OCI-LY7 (cell line): Measurements from ENCODE around the gene TMEM217. TPM values are rescaled to one million over a fixed set of nuclear protein-coding genes. Genes with fewer than 3 reads are reported as not detected.

Source experiments
- BruUV-seq: library from RNA; stranded (reverse); fragments of 400-500 nt; replicated peaks from 2 replicates; lab custom pipeline; 2021; lab: Mats Ljungman, UMichigan
- CTCF ChIA-PET: fragments of 300-600 bp; sonication (Branson Sonifier 250); formaldehyde crosslinking; loops from one replicate; lab custom pipeline; 2022; ENCODE audit warnings: antibody characterized with exemption; ENCODE audit not compliant: unreplicated experiment; lab: Charles Lee
- POLR2A ChIA-PET: fragments of 300-600 bp; sonication (Branson Sonifier 250); formaldehyde crosslinking; loops from one replicate; lab custom pipeline; 2022; ENCODE audit warnings: antibody characterized with exemption; lab: Charles Lee
- DNase-seq: peaks from one replicate; pipeline ENCODE4 v3.0.0-alpha.2; 2015; ENCODE audit warnings: low spot score
- H2AFZ ChIP-seq: fragments of 200-600 bp; sonication (generic), shearing (Covaris generic); 2 replicates; pipeline ENCODE4 v1.6.1; 2014; ENCODE audit warnings: mild to moderate bottlenecking, antibody characterized with exemption, low read length, moderate library complexity
- H3K27ac ChIP-seq: fragments of 200-600 bp; sonication (generic); 2 replicates; pipeline ENCODE4 v1.5.1; 2014; ENCODE audit warnings: mixed run types, low read depth, mild to moderate bottlenecking, moderate library complexity, low read length, inconsistent platforms; ENCODE audit not compliant: poor library complexity, severe bottlenecking
- H3K36me3 ChIP-seq: fragments of 200-600 bp; sonication (generic); 2 replicates; pipeline ENCODE4 v1.6.1; 2014; ENCODE audit warnings: mild to moderate bottlenecking, antibody characterized with exemption, low read length, moderate library complexity, mixed read lengths; ENCODE audit not compliant: insufficient read depth
- H3K4me1 ChIP-seq: fragments of 200-600 bp; sonication (generic); 2 replicates; pipeline ENCODE4 v1.5.1; 2014; ENCODE audit warnings: mild to moderate bottlenecking, low read length; ENCODE audit not compliant: insufficient read depth, poor library complexity, severe bottlenecking
- H3K4me2 ChIP-seq: fragments of 200-600 bp; sonication (generic); 2 replicates; pipeline ENCODE4 v1.6.1; 2014; ENCODE audit warnings: mild to moderate bottlenecking, low read length
- H3K4me3 ChIP-seq: fragments of 200-600 bp; sonication (generic); 2 replicates; pipeline ENCODE4 v1.5.1; 2014; ENCODE audit warnings: mild to moderate bottlenecking, low read depth, low read length; ENCODE audit not compliant: poor library complexity, severe bottlenecking
- H3K79me2 ChIP-seq: fragments of 200-600 bp; sonication (generic); 2 replicates; pipeline ENCODE4 v1.6.1; 2016; ENCODE audit warnings: low read depth, mild to moderate bottlenecking, low read length, moderate library complexity, mixed read lengths; ENCODE audit not compliant: insufficient read depth
- H3K9me2 ChIP-seq: fragments of 200-600 bp; sonication (generic); 2 replicates; pipeline ENCODE4 v1.6.1; 2016; ENCODE audit warnings: mild to moderate bottlenecking, low read length, mixed read lengths; ENCODE audit not compliant: insufficient read depth
- H3K9me3 ChIP-seq: fragments of 200-600 bp; sonication (generic); 2 replicates; pipeline ENCODE4 v1.6.1; 2014; ENCODE audit warnings: mild to moderate bottlenecking, mixed run types, low read length, mixed read lengths
- H4K20me1 ChIP-seq: fragments of 200-600 bp; sonication (generic); 2 replicates; pipeline ENCODE4 v1.6.1; 2014; ENCODE audit warnings: mild to moderate bottlenecking, antibody characterized with exemption, low read length, moderate library complexity, mixed read lengths; ENCODE audit not compliant: insufficient read depth
- CTCF ChIP-seq: fragments of 200-600 bp; sonication (generic); conservative IDR thresholded peaks from 2 replicates; pipeline ENCODE4 v1.5.1; 2014; ENCODE audit warnings: mild to moderate bottlenecking, antibody characterized with exemption, low read length, moderate library complexity, mixed read lengths
- EZH2phosphoT487 ChIP-seq: fragments of 200-600 bp; sonication (generic); IDR thresholded peaks from 2 replicates; pipeline ENCODE4 v1.6.1; 2018; ENCODE audit warnings: low read depth, borderline replicate concordance, mild to moderate bottlenecking, mixed run types, antibody characterized with exemption, low read length, moderate library complexity, mixed read lengths
- intact Hi-C: fragments of 100-400 bp; cut with micrococcal nuclease; formaldehyde crosslinking; loops from one replicate; pipeline ENCODE4 v1.10.0; 2022; ENCODE audit not compliant: unreplicated experiment
- total RNA-seq, 2 experiments: library from RNA; depleted of rRNA in 1 of 2; stranded (reverse); fragments of >200 nt in 1 of 2; shearing (Covaris generic) in 1 of 2; gene quantifications; 2 replicates each; pipeline ENCODE4 v1.2.3, GENCODE V29; 2014 to 2022

TMEM217 gene
- total RNA-seq, 2 experiments from 2014 or later = 0.34 TPM; not detected in 1

GRCh38 chr6:37288247-37288646 is 30.3 kb upstream of the TMEM217 start:
- no peaks in the 10 kb centered on the region for H3K9me3 ChIP-seq
- no TSS peak for BruUV-seq
- H3K36me3 ChIP-seq = peaks cover 45% of the 10 kb centered on the region
- no peaks in the 10 kb centered on the region for H3K9me2 ChIP-seq
- no peak for TF ChIP-seq CTCF
- TF ChIP-seq EZH2phosphoT487 = no peak
- no peak for DNase-seq
- H2AFZ ChIP-seq = no peak overlapping the region
- no peaks in the 10 kb centered on the region for H3K4me1 ChIP-seq
- H4K20me1 ChIP-seq = no peaks in the 10 kb centered on the region
- intact Hi-C loops = no loop called here
- no peak overlapping the region for H3K27ac ChIP-seq
- POLR2A ChIA-PET = no interaction called here
- CTCF ChIA-PET = no interaction called here
- H3K4me3 ChIP-seq = no peak overlapping the region
- no peak overlapping the region for H3K4me2 ChIP-seq
- no peaks in the 10 kb centered on the region for H3K79me2 ChIP-seq

GRCh38 chr6:37287519-37288157 is 29.7 kb upstream of the TMEM217 start:
- intact Hi-C loops = no loop called here
- Histone ChIP-seq H3K9me2 (no peaks in the 10 kb centered on the region), H3K36me3 (peaks cover 50% of the 10 kb centered on the region), H3K4me1 (no peaks in the 10 kb centered on the region), H2AFZ (no peak overlapping the region), H3K4me2 (no peak overlapping the region), H4K20me1 (no peaks in the 10 kb centered on the region), H3K27ac (no peak overlapping the region), H3K9me3 (no peaks in the 10 kb centered on the region), H3K79me2 (no peaks in the 10 kb centered on the region), H3K4me3 (no peak overlapping the region)
- ChIA-PET CTCF (no interaction called here), POLR2A (no interaction called here)
- DNase-seq = no peak
- TF ChIP-seq EZH2phosphoT487 = no peak
- no peak for TF ChIP-seq CTCF
- no TSS peak for BruUV-seq

GRCh38 chr6:37285861-37286311 is 27.9 kb upstream of the TMEM217 start:
- POLR2A ChIA-PET = interaction anchor here (0.7 to 1.2 kb wide), 2 partner anchors 9 to 402 kb away, joined by 3 to 4 read pairs; no protein-coding TSS in a partner anchor
- no peaks in the 10 kb centered on the region for H4K20me1 ChIP-seq
- no peak overlapping the region for H3K4me3 ChIP-seq
- H3K36me3 ChIP-seq = peaks cover 48% of the 10 kb centered on the region
- no peak overlapping the region for H3K4me2 ChIP-seq
- no peak overlapping the region for H2AFZ ChIP-seq
- intact Hi-C loops = no loop called here
- TF ChIP-seq CTCF (no peak), EZH2phosphoT487 (no peak)
- no peak for DNase-seq
- H3K79me2 ChIP-seq = no peaks in the 10 kb centered on the region
- no peaks in the 10 kb centered on the region for H3K9me3 ChIP-seq
- H3K9me2 ChIP-seq = no peaks in the 10 kb centered on the region
- H3K27ac ChIP-seq = no peak overlapping the region
- no peaks in the 10 kb centered on the region for H3K4me1 ChIP-seq
- BruUV-seq = no TSS peak
- CTCF ChIA-PET = no interaction called here
